Measurements from ENCODE around the gene DTD1. TPM values are rescaled to one million over a fixed set of nuclear protein-coding genes. Genes with fewer than 3 reads are reported as not detected.
"Not testable (repeated sequence)": the region's sequence is repeated elsewhere in the genome, so short reads cannot be mapped to it uniquely, and the experiment has no call there.

The DTD1 gene
- total RNA-seq, 1 experiment from 2014 or later: 62.8 TPM

DNA sequence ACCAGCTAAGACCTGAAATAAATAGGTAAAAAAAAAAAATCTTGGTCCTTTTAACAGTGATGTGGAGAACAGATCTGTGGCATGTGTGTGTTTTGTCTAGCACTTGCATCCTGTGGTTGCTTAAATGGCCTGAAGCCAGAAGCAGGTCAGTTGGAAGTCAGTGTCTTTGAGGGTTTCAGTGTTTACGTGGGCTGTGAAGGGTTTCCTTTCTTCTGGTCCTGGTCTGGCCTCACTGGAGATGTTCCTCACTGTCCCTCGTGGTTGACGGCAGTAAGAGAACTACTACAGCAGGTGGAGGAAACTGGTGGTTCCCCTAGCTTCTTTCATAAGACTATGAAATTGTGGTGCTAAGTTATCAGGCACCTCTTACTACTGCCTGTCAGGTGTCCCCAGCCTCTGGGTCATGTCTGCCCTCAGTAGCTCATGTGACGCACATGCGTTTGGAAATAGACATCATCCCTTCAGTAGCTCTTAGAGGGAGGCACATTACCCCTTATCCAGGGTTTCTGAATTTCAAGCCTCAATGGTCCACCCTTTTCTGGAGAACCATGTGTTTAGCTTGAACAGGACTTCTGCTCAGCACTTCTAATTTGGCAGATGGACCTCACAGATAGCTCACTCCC, 166.3 kb downstream of the DTD1 start:
- no peak overlapping the region for H3K4me3 ChIP-seq
- no peaks in the 10 kb centered on the region for H3K27me3 ChIP-seq (ENCODE audit: insufficient read depth, low read depth)
- H3K9me2 ChIP-seq (ENCODE audit: insufficient read depth): no peaks in the 10 kb centered on the region
- POLR2A ChIA-PET (ENCODE audit: unreplicated experiment): no interaction called here
- intact Hi-C loops (cut with micrococcal nuclease; ENCODE audit: unreplicated experiment): no loop called here
- CTCF ChIA-PET: no interaction called here
- H3K36me3 ChIP-seq (ENCODE audit: low read depth): no peaks in the 10 kb centered on the region
- no peaks in the 10 kb centered on the region for H3K79me2 ChIP-seq (ENCODE audit: low read depth)
- H3F3A ChIP-seq (ENCODE audit: insufficient read depth, low read depth): no peaks in the 10 kb centered on the region
- no peaks in the 10 kb centered on the region for H3K9me3 ChIP-seq (ENCODE audit: insufficient read depth, low read depth)
- H3K4me2 ChIP-seq: no peak overlapping the region
- H4K20me1 ChIP-seq (ENCODE audit: insufficient read depth): no peaks in the 10 kb centered on the region; the same call in 1 of the 2 replicates
- no peak for TF ChIP-seq EZH2 (IDR thresholded peaks at IDR 0.05; ENCODE audit: low read depth)
- TF ChIP-seq, protein P1, sequence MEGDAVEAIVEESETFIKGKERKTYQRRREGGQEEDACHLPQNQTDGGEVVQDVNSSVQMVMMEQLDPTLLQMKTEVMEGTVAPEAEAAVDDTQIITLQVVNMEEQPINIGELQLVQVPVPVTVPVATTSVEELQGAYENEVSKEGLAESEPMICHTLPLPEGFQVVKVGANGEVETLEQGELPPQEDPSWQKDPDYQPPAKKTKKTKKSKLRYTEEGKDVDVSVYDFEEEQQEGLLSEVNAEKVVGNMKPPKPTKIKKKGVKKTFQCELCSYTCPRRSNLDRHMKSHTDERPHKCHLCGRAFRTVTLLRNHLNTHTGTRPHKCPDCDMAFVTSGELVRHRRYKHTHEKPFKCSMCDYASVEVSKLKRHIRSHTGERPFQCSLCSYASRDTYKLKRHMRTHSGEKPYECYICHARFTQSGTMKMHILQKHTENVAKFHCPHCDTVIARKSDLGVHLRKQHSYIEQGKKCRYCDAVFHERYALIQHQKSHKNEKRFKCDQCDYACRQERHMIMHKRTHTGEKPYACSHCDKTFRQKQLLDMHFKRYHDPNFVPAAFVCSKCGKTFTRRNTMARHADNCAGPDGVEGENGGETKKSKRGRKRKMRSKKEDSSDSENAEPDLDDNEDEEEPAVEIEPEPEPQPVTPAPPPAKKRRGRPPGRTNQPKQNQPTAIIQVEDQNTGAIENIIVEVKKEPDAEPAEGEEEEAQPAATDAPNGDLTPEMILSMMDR (conservative IDR thresholded peaks at IDR 0.05): no peak
- no peaks in the 10 kb centered on the region for H3K4me1 ChIP-seq (replicated peaks; ENCODE audit: insufficient read depth)
- no peak overlapping the region for H2AFZ ChIP-seq
- no peak overlapping the region for H3K27ac ChIP-seq
- no TSS peak for BruUV-seq (replicated peaks)
- DNase-seq: no peak

GRCh38 chr20:18754653-18755045, 166.8 kb downstream of the DTD1 start:
- no TSS peak for BruUV-seq (replicated peaks)

GRCh38 chr20:18760852-18761251, 173.0 kb downstream of the DTD1 start:
- H3K79me2 ChIP-seq (ENCODE audit: low read depth); H3K9me2 ChIP-seq (ENCODE audit: insufficient read depth); BruUV-seq (replicated peaks); H3K4me2 ChIP-seq; H3K27ac ChIP-seq; H3F3A ChIP-seq (ENCODE audit: insufficient read depth, low read depth); POLR2A ChIA-PET (ENCODE audit: unreplicated experiment); DNase-seq; H3K36me3 ChIP-seq (ENCODE audit: low read depth); intact Hi-C loops (cut with micrococcal nuclease; ENCODE audit: unreplicated experiment); H3K27me3 ChIP-seq (ENCODE audit: insufficient read depth, low read depth); H3K9me3 ChIP-seq (ENCODE audit: insufficient read depth, low read depth); CTCF ChIA-PET; H3K4me1 ChIP-seq (replicated peaks; ENCODE audit: insufficient read depth); H2AFZ ChIP-seq; H4K20me1 ChIP-seq (ENCODE audit: insufficient read depth); H3K4me3 ChIP-seq: not testable (repeated sequence)

More at GRCh38 chr20:18754653-18755045, 166.8 kb downstream of the DTD1 start:
- Histone ChIP-seq H2AFZ (no peak overlapping the region), H3F3A (ENCODE audit: insufficient read depth, low read depth) (no peaks in the 10 kb centered on the region), H3K36me3 (ENCODE audit: low read depth) (no peaks in the 10 kb centered on the region), H3K27me3 (ENCODE audit: insufficient read depth, low read depth) (no peaks in the 10 kb centered on the region), H3K27ac (no peak overlapping the region), H3K4me2 (no peak overlapping the region), H3K9me3 (ENCODE audit: insufficient read depth, low read depth) (no peaks in the 10 kb centered on the region), H3K4me3 (no peak overlapping the region), H4K20me1 (ENCODE audit: insufficient read depth) (no peaks in the 10 kb centered on the region; the same call in 1 of the 2 replicates), H3K9me2 (ENCODE audit: insufficient read depth) (no peaks in the 10 kb centered on the region), H3K79me2 (ENCODE audit: low read depth) (no peaks in the 10 kb centered on the region), H3K4me1 (replicated peaks; ENCODE audit: insufficient read depth) (no peaks in the 10 kb centered on the region)
- TF ChIP-seq, protein P1 (conservative IDR thresholded peaks at IDR 0.05): no peak
- TF ChIP-seq EZH2 (IDR thresholded peaks at IDR 0.05; ENCODE audit: low read depth): no peak
- no peak for DNase-seq
- ChIA-PET CTCF (no interaction called here), POLR2A (ENCODE audit: unreplicated experiment) (no interaction called here)
- intact Hi-C loops (cut with micrococcal nuclease; ENCODE audit: unreplicated experiment): no loop called here

GRCh38 chr20:18767676-18768075, 179.8 kb downstream of the DTD1 start:
- no peak overlapping the region for H3K27ac ChIP-seq
- no peaks in the 10 kb centered on the region for H3K9me3 ChIP-seq (ENCODE audit: insufficient read depth, low read depth)
- H3K27me3 ChIP-seq (ENCODE audit: insufficient read depth, low read depth): no peaks in the 10 kb centered on the region
- no peaks in the 10 kb centered on the region for H3K4me1 ChIP-seq (replicated peaks; ENCODE audit: insufficient read depth)
- H3K36me3 ChIP-seq (ENCODE audit: low read depth): no peaks in the 10 kb centered on the region
- no peak overlapping the region for H3K4me3 ChIP-seq
- H3K79me2 ChIP-seq (ENCODE audit: low read depth): no peaks in the 10 kb centered on the region
- no peaks in the 10 kb centered on the region for H3F3A ChIP-seq (ENCODE audit: insufficient read depth, low read depth)
- TF ChIP-seq, protein P1 (conservative IDR thresholded peaks at IDR 0.05): no peak
- no peak for TF ChIP-seq EZH2 (IDR thresholded peaks at IDR 0.05; ENCODE audit: low read depth)
- H4K20me1 ChIP-seq (ENCODE audit: insufficient read depth): no peaks in the 10 kb centered on the region
- H2AFZ ChIP-seq: no peak overlapping the region
- intact Hi-C loops (cut with micrococcal nuclease; ENCODE audit: unreplicated experiment): no loop called here
- CTCF ChIA-PET: no interaction called here
- BruUV-seq (replicated peaks): no TSS peak
- H3K4me2 ChIP-seq: no peak overlapping the region
- POLR2A ChIA-PET (ENCODE audit: unreplicated experiment): no interaction called here
- no peak for DNase-seq
- no peaks in the 10 kb centered on the region for H3K9me2 ChIP-seq (ENCODE audit: insufficient read depth)

All from PC-9 (cell line).